Skeletal muscle cell (primary cell): Measurements from ENCODE around the gene RGMA.
A peak's percentile ranks its signal among the peaks of the same experiment; 100 is the strongest.
"Not testable (repeated sequence)": the region's sequence is repeated elsewhere in the genome, so short reads cannot be mapped to it uniquely, and the experiment has no call there.

Experiments
- DNase-seq: peaks from one replicate; pipeline ENCODE4 v3.0.0-alpha.2; 2010; ENCODE audit warnings: low read depth
- H3K4me3 ChIP-seq: 2 replicates; pipeline ENCODE4 v1.5.1; 2011; ENCODE audit warnings: low read depth, mild to moderate bottlenecking, control low read depth, low read length, moderate library complexity

Gene RGMA

DNA sequence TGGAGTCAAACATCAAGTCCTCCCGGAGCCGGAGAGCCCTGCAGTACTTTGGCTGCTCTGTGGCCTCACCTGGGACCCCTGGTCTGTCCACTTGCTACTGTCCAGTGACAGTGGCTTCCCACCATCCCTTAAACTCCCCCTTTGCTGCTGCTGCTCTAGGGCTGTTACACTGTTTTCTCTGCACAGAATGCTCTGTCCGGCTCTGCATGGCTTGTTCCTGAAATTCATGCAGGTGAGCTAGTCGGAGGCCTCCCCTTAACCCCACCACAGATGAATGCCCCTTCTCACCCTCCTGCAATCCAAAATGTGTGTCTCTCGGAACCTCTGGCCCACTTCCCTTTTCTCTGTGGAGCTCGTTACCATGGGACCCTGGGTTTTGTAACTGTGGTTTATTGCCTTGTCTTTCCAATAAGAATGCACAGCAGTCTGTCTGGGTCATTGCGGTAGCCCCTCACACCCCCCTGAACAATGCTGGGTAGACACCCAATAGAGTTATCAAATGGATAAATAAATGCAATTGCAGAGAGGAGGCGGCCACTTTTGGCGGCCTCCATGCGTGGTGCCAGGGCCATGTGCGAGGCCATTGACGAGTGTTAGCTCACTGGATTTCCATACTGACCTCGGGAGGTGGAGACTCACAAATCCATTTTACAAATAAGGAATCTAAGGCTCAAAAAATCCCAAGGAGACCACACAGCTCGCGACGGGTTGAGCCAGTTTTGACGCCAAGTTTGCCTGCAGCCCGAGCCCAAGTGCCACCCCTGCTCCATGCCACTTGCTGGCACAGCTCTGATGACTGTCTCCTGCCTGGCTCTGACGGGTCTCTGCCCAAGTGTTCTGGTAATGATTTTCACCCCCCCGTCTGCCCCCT lies 48.5 kb downstream of the RGMA start:
- no peak overlapping the region for H3K4me3 ChIP-seq
- DNase-seq: no peak

DNA sequence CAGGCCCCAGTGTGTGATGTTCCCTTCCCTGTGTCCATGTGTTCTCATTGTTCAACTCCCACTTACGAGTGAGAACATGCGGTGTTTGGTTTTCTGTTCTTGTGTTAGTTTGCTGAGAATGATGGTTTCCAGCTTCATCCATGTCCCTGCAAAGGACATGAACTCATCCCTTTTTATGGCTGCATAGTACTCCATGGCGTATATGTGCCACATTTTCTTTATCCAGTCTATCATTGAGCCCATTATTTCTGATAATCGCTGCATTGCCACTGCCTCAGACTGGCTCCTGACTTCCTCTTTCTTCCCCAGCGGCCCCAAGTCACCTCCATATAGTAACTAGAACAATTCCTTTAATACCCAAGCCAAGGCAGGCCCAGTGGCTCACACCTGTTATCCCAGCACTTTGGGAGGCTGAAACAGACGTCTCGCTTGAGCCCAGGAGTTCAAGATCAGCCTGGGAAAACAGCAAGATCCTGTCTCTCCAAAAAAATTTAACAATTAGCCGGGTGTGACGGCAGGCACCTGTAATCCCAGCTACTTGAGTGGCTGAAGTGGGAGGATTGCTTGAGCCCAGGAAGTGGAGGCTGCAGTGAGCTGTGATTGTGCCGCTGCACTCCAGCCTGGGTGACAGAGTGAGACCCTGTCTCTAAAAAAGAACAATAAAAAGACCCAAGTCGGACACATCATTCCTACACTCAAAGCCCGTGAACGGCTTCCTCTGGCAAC lies 49.3 kb downstream of the RGMA start:
- not testable (repeated sequence) for H3K4me3 ChIP-seq, DNase-seq

DNA sequence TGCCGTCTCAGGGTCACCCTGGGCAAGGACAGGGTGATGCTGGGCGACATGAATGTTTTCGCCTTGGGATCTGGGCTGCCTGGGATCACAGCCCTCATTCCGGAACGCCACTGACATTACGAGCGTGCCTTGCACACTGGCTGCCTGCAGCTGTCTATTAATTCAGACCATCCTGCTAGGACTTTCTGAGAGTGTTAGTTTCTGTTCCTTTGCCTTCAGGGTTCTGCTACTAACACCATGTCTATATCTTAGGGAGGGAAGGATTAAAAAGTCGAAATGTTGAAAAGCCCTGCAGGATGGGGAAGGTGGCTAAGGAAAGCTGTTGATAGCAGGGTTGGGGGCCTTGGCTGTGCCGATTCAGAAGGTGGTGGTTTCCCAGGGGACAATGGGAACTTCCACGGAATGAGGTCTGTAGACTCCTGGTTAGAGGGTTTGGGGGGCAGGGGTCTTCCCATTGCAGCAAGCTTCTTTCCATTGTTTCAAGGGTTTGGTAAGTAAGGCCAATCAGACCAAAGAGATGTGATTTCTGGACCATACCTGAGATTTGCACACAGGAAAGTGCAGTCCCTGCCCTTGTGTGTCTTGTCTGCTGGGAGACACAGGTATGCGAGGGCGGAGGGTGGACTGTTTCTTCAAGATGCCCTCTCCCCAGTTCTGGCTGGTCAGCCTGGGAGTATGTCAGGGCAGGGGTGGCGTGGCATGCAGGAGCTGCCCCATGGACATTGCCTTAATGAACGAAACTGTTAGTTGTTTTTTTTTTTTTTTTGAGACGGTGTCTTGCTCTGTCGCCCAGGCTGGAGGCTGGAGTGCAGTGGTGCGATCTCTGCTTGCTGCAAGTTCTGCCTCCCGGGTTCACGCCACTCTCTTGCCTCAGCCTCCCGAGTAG lies 50.9 kb downstream of the RGMA start:
- H3K4me3 ChIP-seq: no peak overlapping the region
- DNase-seq: no peak

DNA sequence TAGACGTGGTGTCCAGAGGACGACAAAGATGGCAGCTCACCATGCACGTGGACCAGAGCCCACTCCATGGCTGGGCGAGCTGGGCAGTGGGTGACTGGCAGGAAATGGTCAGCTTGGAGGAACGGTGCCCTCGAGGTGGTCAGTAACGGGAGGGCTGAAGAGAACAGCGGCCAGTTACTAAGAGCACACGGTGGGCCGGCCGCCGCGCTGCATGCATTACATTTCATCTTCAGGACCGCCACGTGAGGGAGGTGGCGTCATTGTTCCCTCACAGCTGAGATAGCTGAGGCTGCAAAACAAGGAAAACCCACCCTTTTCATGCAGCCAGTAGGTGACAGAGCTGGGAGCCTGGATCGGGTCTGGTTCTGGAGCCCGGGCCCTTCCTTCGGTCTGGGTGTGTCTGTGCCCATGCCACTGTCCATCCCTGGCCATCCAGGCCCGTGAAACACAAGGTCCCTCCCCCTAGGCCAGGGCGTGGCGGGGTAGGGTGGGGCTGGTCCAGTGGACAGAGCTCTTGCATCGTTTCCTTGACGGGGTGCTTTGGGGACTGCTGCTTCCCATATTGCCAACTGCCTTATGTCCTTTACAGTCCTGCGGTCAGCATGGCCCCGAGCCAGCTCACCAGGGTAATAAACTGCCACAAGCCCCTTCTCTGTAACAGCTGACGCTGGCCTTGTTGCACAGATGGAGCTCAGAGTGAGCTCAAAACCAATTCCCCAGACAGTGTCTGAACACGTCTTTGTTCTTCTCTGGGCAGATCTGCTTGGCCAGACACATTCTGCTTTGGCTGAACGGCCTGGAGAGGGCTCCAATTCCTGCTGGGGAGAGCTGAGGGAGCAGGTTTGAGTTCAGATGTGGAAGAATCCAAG lies 51.8 kb downstream of the RGMA start:
- no peak overlapping the region for H3K4me3 ChIP-seq
- DNase-seq: peak; percentile 73

DNA sequence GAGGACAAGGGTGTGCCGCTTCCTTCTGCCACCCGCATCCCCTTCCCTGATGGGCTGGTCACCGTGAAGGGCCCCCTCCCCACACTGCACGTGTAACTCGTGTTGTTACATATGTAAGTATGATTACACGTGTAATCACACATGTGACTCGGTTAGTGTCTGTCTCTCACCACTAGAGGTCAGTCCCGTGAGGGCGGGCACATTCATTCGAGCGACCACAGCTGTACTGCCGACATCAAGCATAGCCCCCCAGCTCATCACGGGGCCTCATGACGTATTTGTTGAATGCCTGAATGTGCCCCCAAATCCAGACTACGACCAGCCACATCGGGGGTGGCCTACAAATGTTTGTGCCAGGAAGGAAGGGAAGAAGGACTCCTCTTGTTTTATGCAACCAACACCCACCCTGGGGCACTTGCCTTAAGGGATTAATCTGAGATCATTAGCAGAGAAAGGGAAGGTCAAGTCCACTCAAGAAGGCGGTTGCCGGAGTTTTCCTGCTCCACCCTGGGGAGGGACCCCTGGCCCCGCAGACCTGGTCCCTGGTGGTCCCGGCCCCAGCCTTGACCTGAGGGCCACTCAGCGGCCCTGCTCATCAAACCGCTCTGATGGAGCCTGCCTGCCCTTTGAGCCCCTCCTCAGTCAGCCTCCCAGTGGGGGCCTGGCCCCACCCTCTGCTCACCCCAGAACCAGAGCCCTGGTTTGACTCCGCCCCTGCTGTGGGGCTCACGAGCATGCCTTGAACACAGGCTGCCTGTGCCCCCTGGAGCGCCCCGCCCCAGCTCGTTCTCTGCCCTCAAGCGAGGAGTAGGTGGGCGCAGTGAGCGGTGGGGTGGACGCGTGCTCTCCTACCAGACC lies 52.8 kb downstream of the RGMA start:
- DNase-seq: no peak
- H3K4me3 ChIP-seq: no peak overlapping the region

DNA sequence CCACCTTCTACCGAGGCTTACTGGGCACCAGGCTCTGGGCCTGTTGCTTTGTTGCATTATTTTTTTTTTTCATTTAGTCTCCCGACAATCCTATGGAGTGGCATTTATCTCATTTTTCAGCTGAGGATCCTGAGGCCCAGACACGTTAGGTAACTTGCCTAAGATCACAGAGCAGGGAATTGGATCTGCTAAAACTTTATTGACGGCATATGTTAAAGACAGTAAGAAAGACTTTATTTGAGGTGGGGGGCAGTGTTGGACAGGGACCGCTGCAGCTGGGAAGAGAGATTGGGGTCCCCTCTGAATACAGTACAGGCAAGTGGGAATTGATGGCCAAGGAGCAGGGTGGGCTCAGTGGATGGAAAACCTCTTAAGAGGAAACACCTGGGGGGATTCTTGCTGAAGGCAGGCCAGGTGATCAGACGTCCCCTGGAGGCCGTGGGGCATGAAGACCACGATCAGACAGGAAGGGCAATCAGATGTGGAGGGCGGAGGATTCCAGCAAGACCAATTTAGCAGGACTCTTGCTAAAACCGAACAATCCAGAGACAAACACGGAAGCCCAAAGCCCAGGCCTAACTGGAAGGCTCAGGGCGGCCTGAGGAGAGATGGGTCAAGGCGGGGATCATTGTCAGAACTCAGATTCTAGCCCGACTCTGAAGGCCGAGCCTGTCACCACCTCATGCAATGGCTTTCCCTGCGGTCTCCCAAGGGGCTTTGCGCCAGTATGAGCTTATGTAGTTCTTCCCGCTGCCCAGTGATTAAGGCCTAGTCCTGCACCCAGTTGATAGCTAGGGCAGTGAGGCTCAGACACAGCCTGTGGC lies 53.7 kb downstream of the RGMA start:
- H3K4me3 ChIP-seq: no peak overlapping the region
- DNase-seq: no peak

DNA sequence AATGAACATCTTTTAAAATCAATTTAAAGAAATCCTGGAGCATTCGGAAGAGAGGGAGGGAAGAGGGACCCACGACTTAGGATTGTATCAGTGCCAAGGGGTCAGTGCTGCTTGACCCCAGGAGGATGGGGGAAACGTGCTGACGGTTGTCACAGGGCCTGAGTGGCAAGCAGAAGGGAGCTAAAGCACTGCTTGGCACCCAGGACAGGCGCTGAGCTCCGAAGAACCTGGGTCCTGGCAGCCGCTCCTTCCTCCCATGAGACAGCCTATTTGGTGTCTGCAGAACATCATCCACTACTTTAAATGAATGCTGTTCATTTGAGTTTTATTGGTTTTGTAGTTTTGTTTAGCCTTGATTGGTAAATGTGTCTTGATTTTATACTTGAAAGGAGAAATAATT lies 54.5 kb downstream of the RGMA start:
- no peak for DNase-seq
- no peak overlapping the region for H3K4me3 ChIP-seq

DNA sequence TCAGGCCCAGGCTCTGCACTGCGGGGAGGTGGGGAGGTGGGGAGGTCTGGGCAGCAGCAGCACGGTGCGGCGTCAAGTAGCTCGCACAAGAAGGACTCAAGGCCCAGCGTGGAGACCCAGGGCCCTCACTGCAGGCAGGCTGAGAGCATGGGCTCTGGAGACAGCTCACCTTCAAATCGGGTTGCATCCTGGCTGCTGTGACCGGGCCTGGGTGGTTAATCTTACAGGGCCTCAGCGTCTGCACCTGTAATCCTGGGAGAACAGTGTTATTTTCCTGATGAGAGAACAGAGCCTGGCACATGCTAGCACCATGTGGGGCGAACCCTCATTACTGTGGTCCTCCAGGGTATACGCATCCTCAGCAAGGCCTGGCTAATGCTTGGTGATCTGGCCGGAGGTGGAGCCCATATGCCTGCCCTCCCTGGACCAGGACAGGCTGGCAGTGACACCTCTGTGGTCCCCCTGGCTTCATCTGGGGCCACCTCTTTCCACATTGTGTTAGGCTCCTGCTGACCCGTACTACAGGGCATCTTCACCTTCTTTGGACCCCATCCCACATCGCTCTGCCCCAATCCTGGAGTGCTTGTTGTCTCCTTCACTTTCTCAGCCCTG lies 55.5 kb downstream of the RGMA start:
- no peak overlapping the region for H3K4me3 ChIP-seq
- DNase-seq: no peak

DNA sequence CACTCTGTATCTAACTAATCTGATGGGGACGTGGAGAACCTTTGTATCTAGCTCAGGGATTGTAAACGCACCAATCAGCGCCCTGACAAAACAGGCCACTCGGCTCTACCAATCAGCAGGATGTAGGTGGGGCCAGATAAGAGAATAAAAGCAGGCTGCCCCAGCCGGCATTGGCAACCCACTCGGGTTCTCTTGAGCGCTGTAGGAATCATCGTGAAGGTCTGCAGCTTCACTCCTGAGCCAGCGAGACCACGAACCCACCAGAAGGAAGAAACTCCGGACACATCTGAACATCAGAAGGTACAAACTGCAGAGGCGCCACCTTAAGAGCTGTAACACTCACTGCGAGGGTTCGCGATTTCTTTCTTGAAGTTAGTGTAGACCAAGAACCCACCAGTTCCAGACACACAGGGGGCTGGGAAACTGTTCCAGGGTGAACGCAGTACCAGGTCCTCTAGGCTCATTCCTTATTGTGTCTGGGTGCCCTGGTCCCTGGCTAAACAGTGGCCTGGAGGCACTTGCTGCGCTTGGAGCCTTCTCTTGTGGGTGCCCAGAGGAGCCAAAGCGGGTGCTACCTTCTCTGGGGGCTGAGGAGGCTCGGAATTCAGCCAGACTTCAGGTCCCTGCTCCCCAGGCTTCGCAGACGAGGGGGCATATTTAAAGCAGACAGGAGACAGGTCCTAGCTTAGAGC lies 56.4 kb downstream of the RGMA start:
- H3K4me3 ChIP-seq, DNase-seq: not testable (repeated sequence)

DNA sequence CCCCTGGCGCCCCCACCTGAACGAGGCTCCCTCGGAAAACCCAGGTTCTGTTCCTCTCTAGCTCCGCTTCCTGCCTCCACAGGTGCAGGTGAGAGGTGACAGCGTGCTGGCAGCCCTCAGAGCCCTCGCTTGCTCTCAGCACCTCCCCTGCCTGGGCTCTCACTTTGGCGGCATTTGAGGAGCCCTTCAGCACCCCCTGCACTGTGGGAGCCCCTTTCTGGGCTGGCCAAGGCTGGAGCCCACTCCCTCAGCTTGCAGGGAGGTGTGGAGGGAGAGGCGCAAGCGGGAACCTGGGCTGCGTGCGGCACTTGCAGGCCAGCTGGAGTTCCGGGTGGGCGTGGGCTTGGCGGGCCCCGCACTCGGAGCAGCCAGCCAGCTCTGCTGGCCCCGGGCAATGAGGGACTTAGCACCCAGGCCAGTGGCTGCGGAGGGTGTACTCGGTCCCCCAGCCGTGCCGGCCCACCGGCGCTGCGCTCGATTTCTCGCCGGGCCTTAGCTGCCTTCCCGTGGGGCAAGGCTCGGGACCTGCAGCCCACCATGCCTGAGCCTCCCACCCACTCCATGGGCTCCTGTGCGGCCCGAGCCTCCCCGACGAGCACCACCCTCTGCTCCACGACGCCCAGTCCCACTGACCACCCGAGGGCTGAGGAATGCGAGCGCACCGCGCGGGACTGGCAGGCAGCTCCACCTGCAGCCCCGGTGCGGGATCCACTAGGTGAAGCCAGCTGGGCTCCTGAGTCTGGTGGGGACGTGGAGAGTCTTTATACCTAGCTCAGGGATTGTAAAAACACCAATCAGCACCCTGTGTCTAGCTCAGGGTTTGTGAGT lies 57.2 kb downstream of the RGMA start:
- DNase-seq, H3K4me3 ChIP-seq: not testable (repeated sequence)

DNA sequence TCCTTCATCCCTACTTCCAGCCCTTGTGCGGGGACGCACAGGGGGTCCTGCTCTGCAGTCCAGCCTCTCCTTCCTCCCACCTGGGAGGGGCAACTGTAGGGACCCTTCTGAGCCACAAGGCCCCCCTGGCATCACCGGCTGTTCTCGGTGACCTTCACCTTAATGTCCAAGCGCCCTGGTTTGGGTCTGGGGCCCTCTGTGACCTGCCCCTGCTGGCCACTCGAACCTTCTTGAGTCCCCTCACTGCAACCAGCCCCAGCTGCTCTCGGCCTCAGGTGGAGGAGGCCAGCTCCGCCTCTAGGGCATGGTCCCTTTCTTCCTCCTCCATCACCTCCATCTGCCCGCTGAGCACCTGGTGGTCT lies 57.9 kb downstream of the RGMA start:
- DNase-seq: no peak
- no peak overlapping the region for H3K4me3 ChIP-seq

DNA sequence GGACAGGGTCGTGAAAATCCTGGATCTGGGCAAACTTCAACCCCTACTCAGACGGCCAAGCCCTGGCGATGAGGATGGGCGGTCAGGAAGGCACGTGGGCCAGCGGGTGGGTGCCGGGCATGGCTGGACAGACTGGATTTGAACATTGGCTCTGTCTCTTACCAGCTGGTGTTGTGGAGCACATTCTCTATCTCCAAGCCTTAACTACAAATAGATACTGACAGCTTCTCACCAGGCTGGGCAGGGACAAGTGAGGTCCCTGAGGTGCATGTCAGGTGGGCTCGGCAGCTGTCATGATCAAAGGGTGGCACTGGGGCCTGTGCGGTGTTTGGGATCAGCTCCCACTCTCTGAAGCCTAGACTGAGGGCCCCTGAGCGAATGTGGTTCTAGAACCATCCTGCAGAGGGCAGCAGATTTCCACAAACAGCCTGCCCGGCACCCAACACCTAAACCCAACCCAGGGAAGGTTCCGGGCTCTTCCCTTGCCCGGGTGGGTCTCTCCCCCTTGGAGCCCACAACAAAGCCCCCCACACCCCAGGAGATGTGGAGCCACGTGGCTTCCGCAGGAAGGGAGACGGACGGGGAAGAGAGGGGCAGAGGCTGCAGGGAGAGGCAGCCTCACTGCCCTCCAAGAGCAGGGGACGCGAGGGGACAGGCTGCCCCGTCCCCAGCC lies 58.4 kb downstream of the RGMA start:
- no peak for DNase-seq
- H3K4me3 ChIP-seq: no peak overlapping the region

DNA sequence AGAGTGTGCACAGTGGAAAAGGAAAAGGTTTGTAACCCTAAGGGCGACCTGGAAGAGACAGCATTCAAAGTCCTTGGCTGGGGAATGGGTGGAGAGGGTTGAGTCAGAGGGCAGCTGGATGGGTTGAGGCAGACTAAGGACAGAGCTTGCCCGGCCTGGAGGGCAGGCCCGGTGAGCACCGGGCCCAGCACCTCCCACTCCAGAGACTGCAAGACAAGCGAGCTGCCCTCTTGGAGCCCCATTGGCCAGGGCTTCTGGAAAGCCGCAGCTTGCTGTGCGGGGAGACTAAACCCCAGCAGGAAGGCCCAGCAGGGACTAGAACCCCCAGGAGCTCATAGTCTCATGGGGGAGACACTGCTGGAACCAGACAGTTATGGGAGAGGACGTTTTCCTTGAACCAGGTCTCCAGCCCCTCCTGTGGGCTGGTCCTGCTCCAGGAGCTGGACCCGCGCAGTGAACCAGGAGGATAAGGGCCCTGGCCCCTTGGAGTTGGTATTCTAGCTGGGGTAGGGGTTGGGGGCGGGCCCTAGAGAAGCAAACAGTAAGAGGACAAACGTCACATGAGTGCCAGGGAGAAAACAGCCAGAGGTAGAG lies 59.1 kb downstream of the RGMA start:
- H3K4me3 ChIP-seq: no peak overlapping the region
- DNase-seq: no peak

DNA sequence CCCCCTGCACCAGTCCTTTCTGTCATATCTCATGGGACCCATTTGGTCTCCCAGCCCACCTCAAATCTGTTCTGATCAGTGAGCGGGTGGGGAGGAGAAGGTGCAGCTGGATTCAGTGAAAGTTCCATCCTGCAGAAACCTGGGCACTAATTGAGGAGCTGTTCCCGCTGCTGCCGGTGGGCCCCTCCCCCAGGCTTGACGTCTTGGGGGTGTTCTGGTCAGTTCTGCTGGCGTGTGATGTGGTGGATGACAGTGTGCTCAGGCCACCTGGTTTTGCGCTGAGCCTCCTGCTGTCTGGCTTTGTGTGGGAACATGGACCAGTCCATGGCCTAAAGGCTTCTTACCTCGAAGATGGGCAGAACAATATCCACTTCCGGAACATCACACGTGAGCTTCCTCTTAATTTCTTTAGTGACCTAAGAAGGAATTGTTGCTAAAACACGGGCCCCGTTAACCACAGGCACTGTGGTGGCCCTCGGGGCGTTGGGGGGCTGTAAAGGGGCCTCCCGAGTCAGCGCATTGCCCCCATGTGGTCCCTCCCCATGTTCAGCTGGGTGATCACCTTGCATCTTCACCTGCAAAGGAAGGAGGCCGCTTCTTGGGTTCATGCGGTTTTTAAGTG lies 59.7 kb downstream of the RGMA start:
- no peak overlapping the region for H3K4me3 ChIP-seq
- no peak for DNase-seq
